Measurements from ENCODE around the gene ALS2CL. TPM values are rescaled to one million over a fixed set of nuclear protein-coding genes. Genes with fewer than 3 reads are reported as not detected.

The ALS2CL gene
- total RNA-seq, 1 experiment from 2014 or later, result 4.9 TPM

DNA sequence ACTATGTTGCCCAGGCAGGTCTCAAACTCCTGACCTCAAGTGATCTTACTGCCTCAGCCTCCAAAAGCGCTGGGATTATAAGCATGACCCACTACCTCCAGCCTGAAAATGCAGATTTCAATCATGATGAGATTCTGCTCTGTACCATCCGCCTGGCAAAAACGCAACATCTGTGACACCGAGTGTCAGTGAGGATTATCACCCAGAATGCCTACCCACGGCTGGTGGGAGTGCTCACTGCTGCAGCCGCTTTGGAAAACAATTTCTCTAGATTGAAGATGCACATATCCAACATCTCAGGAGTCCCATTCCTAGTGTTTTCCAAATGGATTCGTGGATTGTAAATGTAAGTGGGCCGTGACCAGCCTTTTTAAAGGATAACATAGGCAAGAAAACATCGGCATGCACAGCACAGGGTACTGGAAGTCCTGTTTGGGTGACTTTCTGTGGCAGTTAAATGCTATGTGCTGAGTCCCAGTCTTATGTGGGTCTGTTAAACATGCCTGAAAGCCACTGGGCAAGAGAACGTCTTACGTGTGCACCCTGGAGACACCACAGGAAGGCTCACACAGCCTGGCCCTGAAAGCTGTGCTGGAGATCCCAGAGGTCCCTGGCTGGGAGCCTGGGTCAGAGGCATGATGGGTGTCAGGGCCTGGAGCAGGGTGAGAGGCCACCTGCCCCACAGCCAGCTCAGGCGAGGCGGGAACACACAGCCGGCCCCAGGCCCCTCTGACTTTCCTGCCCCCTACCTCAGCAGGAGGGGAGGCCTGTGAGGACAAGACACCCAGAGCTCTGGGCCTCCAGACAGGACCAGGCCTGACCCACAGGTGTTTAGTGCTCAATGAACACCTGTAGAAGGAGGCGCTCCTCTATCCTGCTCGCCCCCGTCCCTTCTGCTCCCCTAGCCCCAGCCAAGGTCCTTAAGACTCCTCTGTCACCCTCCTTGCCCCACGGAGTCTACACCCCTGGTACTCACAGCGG lies 23.3 kb upstream of the ALS2CL start:
- Histone ChIP-seq H2AK5ac (ENCODE audit: insufficient read length, low read length) (no peak overlapping the region), H3K56ac (ENCODE audit: insufficient read length, low read depth, low read length) (no peak overlapping the region), H4K91ac (ENCODE audit: insufficient read length, low read depth, low read length) (no peak overlapping the region), H3K4me1 (ENCODE audit: insufficient read depth, low read length) (no peaks in the 10 kb centered on the region), H2BK15ac (ENCODE audit: low read depth, low read length) (no peak overlapping the region), H3K4me2 (ENCODE audit: insufficient read depth, insufficient read length, low read length) (no peak overlapping the region), H3K27ac (ENCODE audit: insufficient read length, low read depth, low read length) (no peak overlapping the region), H4K5ac (ENCODE audit: insufficient read length, low read depth, low read length) (no peak overlapping the region), H3K9ac (ENCODE audit: extremely low read depth, insufficient read length, low read length) (no peak overlapping the region), H4K8ac (replicated peaks; ENCODE audit: insufficient read length, low read depth, low read length) (no peak overlapping the region), H2BK5ac (ENCODE audit: insufficient read length, low read length) (no peak overlapping the region), H3T11ph (ENCODE audit: low read length) (no peak overlapping the region), H3K23ac (ENCODE audit: insufficient read length, low read depth, low read length) (no peak overlapping the region), H3K79me1 (ENCODE audit: insufficient read depth, low read depth, low read length, poor library complexity, severe bottlenecking) (no peaks in the 10 kb centered on the region), H3K18ac (ENCODE audit: insufficient read length, low read depth, low read length) (no peak overlapping the region), H3K9me3 (ENCODE audit: control insufficient read depth, low read depth, low read length) (no peaks in the 10 kb centered on the region), H3K23me2 (ENCODE audit: insufficient read length, low read depth, low read length, poor library complexity, severe bottlenecking) (no peaks in the 10 kb centered on the region), H2BK12ac (ENCODE audit: insufficient read length, low read depth, low read length) (no peak overlapping the region), H4K20me1 (ENCODE audit: control insufficient read depth, insufficient read depth, insufficient read length) (no peaks in the 10 kb centered on the region), H2BK120ac (ENCODE audit: low read depth, low read length, poor library complexity, severe bottlenecking) (no peak overlapping the region), H3K4ac (ENCODE audit: low read depth, low read length) (no peak overlapping the region), H3K14ac (ENCODE audit: insufficient read depth, low read length) (no peak overlapping the region), H2AFZ (ENCODE audit: low read length) (no peak overlapping the region), H2BK20ac (ENCODE audit: low read depth, low read length, poor library complexity, severe bottlenecking) (no peak overlapping the region), H3K27me3 (ENCODE audit: insufficient read depth, low read length) (no peaks in the 10 kb centered on the region), H3K79me2 (ENCODE audit: insufficient read depth, low read length) (no peaks in the 10 kb centered on the region)
- Mint-ChIP-seq H3K36me3 (ENCODE audit: insufficient read depth in 1 of 3, low read depth in 3 of 3) (no peaks in the 10 kb centered on the region), H3K9me3 (peaks cover 0 to 2% of the 10 kb centered on the region in 2 experiments; a peak in 1 of 5 replicates), H3K4me3 (no peak overlapping the region), H3K27me3 (ENCODE audit: low read depth) (peaks cover 4% of the 10 kb centered on the region), H3K4me1 (peaks cover 5 to 8% of the 10 kb centered on the region in 2 experiments), H3K27ac (no peak overlapping the region)
- TF ChIP-seq CTCF (conservative IDR thresholded peaks at IDR 0.05), result no peak
- WGBS (ENCODE audit: extremely low coverage, insufficient read length, low lambda C conversion rate), result no CpG with 5 or more reads among the region's 19 CpGs
- DNase-seq, result no peak
